ENCODE data around the gene ELOB. TPM values are rescaled to one million over a fixed set of nuclear protein-coding genes. Genes with fewer than 3 reads are reported as not detected.

Gene ELOB
- total RNA-seq, 1 experiment from 2014 or later = 319 TPM

GRCh38 chr16:2745961-2746360 lies 31.1 kb downstream of the ELOB start:
- WGBS (ENCODE audit: extremely low coverage, insufficient read length, low lambda C conversion rate) = no CpG with 5 or more reads among the region's 9 CpGs
- Histone ChIP-seq H3K14ac (ENCODE audit: insufficient read depth, low read length) (no peak overlapping the region), H3K9me3 (ENCODE audit: control insufficient read depth, low read depth, low read length) (no peaks in the 10 kb centered on the region)

More at GRCh38 chr16:2745961-2746360, 31.1 kb downstream of the ELOB start:
- no peaks in the 10 kb centered on the region for H3K27me3 ChIP-seq (ENCODE audit: insufficient read depth, low read length)
- H2BK120ac ChIP-seq (ENCODE audit: low read depth, low read length, poor library complexity, severe bottlenecking) = no peak overlapping the region
- H3K79me2 ChIP-seq (ENCODE audit: insufficient read depth, low read length) = no peaks in the 10 kb centered on the region
- no peak overlapping the region for H4K91ac ChIP-seq (ENCODE audit: insufficient read length, low read depth, low read length)
- H3K23ac ChIP-seq (ENCODE audit: insufficient read length, low read depth, low read length) = no peak overlapping the region
- H3K36me3 Mint-ChIP-seq (ENCODE audit: insufficient read depth in 1 of 3, low read depth in 3 of 3) = peaks cover 11 to 14% (median 12%) of the 10 kb centered on the region in 3 experiments; a peak in 6 of 7 replicates
- no peaks in the 10 kb centered on the region for H3K23me2 ChIP-seq (ENCODE audit: insufficient read length, low read depth, low read length, poor library complexity, severe bottlenecking)
- H3K56ac ChIP-seq (ENCODE audit: insufficient read length, low read depth, low read length) = no peak overlapping the region
- H3K27me3 Mint-ChIP-seq (ENCODE audit: low read depth) = no peaks in the 10 kb centered on the region; the same call in 1 of the 2 replicates
- H4K8ac ChIP-seq (replicated peaks; ENCODE audit: insufficient read length, low read depth, low read length) = no peak overlapping the region
- no peak overlapping the region for H4K5ac ChIP-seq (ENCODE audit: insufficient read length, low read depth, low read length)
- no peaks in the 10 kb centered on the region for H3K9me3 Mint-ChIP-seq
- peaks cover 8 to 9% of the 10 kb centered on the region in 2 experiments for H3K4me1 Mint-ChIP-seq
- no peak overlapping the region for H3K4ac ChIP-seq (ENCODE audit: low read depth, low read length)
- H2BK5ac ChIP-seq (ENCODE audit: insufficient read length, low read length) = no peak overlapping the region
- no peak overlapping the region for H2BK15ac ChIP-seq (ENCODE audit: low read depth, low read length)
- no peak overlapping the region for H3K9ac ChIP-seq (ENCODE audit: extremely low read depth, insufficient read length, low read length)
- no peak overlapping the region for H3T11ph ChIP-seq (ENCODE audit: low read length)
- no peak for DNase-seq
- no peak overlapping the region for H3K4me2 ChIP-seq (ENCODE audit: insufficient read depth, insufficient read length, low read length)
- H3K27ac Mint-ChIP-seq = no peak overlapping the region
- H2AFZ ChIP-seq (ENCODE audit: low read length) = no peak overlapping the region
- no peaks in the 10 kb centered on the region for H3K79me1 ChIP-seq (ENCODE audit: insufficient read depth, low read depth, low read length, poor library complexity, severe bottlenecking)
- H2BK12ac ChIP-seq (ENCODE audit: insufficient read length, low read depth, low read length) = no peak overlapping the region
- TF ChIP-seq, protein P1, sequence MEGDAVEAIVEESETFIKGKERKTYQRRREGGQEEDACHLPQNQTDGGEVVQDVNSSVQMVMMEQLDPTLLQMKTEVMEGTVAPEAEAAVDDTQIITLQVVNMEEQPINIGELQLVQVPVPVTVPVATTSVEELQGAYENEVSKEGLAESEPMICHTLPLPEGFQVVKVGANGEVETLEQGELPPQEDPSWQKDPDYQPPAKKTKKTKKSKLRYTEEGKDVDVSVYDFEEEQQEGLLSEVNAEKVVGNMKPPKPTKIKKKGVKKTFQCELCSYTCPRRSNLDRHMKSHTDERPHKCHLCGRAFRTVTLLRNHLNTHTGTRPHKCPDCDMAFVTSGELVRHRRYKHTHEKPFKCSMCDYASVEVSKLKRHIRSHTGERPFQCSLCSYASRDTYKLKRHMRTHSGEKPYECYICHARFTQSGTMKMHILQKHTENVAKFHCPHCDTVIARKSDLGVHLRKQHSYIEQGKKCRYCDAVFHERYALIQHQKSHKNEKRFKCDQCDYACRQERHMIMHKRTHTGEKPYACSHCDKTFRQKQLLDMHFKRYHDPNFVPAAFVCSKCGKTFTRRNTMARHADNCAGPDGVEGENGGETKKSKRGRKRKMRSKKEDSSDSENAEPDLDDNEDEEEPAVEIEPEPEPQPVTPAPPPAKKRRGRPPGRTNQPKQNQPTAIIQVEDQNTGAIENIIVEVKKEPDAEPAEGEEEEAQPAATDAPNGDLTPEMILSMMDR (conservative IDR thresholded peaks at IDR 0.05) = no peak
- no peak overlapping the region for H3K18ac ChIP-seq (ENCODE audit: insufficient read length, low read depth, low read length)
- H4K20me1 ChIP-seq (ENCODE audit: control insufficient read depth, insufficient read depth, insufficient read length) = no peaks in the 10 kb centered on the region
- H2AK5ac ChIP-seq (ENCODE audit: insufficient read length, low read length) = no peak overlapping the region
- no peak overlapping the region for H2BK20ac ChIP-seq (ENCODE audit: low read depth, low read length, poor library complexity, severe bottlenecking)
- no peaks in the 10 kb centered on the region for H3K4me1 ChIP-seq (ENCODE audit: insufficient read depth, low read length)
- no peak overlapping the region for H3K27ac ChIP-seq (ENCODE audit: insufficient read length, low read depth, low read length)
- no peak overlapping the region for H3K4me3 Mint-ChIP-seq
